Daoy (cell line): ENCODE data around the gene PLA2G10. TPM values are rescaled to one million over a fixed set of nuclear protein-coding genes. Genes with fewer than 3 reads are reported as not detected.

Source experiments
- total RNA-seq: library from RNA; depleted of rRNA; stranded (reverse); fragments of >200 nt; shearing (Covaris generic); gene quantifications from 2 replicates; pipeline ENCODE4 v1.2.3, GENCODE V29; 2014; rRNA removed

The PLA2G10 gene
- total RNA-seq, 1 experiment from 2014 or later = not detected

Other genes with a start within 250 kb of the PLA2G10 start
- gene PARN, start 64.0 kb downstream of the PLA2G10 start, total RNA-seq = 50.6 and 51.1 TPM in 2 replicates
- gene BFAR, start 61.4 kb downstream of the PLA2G10 start, total RNA-seq = 72.1 and 81.8 TPM in 2 replicates
- gene NPIPA3, start 9.1 kb upstream of the PLA2G10 start, total RNA-seq = 0.24 TPM in 1 of 2 replicates, not detected in the other
- 0.24 TPM in 1 of 2 replicates, not detected in the other for gene NPIPA2, start 48.2 kb upstream of the PLA2G10 start, total RNA-seq
- gene NOMO1, start 139.4 kb upstream of the PLA2G10 start, total RNA-seq = 43.0 and 56.9 TPM in 2 replicates
- 7.1 and 11.8 TPM in 2 replicates for gene NPIPA1, start 243.1 kb upstream of the PLA2G10 start, total RNA-seq